MCF 10A (cell line): ENCODE measurements around the gene LEMD3. TPM values are rescaled to one million over a fixed set of nuclear protein-coding genes. Genes with fewer than 3 reads are reported as not detected.

Source experiments
- BruUV-seq: library from RNA; stranded (reverse); fragments of 400-500 nt; replicated peaks from 2 replicates; lab custom pipeline; 2021; lab: Mats Ljungman, UMichigan
- CTCF ChIA-PET: fragments of 300-600 bp; sonication (Branson Sonifier 250); formaldehyde crosslinking; extraction: SDS; loops from one replicate; lab custom pipeline; 2021; ENCODE audit warnings: antibody characterized with exemption, inconsistent platforms; lab: Yijun Ruan, JAX
- POLR2A ChIA-PET: fragments of 300-600, 350-650 bp; sonication (Branson Sonifier 250); formaldehyde crosslinking; extraction: SDS; loops from one replicate; lab custom pipeline; 2020; ENCODE audit warnings: antibody characterized with exemption, inconsistent platforms; lab: Yijun Ruan, JAX
- DNase-seq: peaks from one replicate; pipeline ENCODE4 v3.0.0-alpha.2; 2018; ENCODE audit not compliant: unreplicated experiment
- H3K27ac Mint-ChIP-seq: one replicate; pipeline ENCODE4 v1.8.0; 2022; ENCODE audit warnings: mild to moderate bottlenecking, low read depth, mixed read lengths; ENCODE audit not compliant: unreplicated experiment
- H3K27me3 Mint-ChIP-seq: one replicate; pipeline ENCODE4 v1.8.0; 2022; ENCODE audit warnings: mixed read lengths; ENCODE audit not compliant: insufficient read depth, unreplicated experiment
- H3K36me3 Mint-ChIP-seq: one replicate; pipeline ENCODE4 v1.8.0; 2022; ENCODE audit warnings: mild to moderate bottlenecking, moderate library complexity, mixed read lengths; ENCODE audit not compliant: insufficient read depth, unreplicated experiment
- H3K4me1 Mint-ChIP-seq: one replicate; pipeline ENCODE4 v1.8.0; 2022; ENCODE audit warnings: mixed read lengths; ENCODE audit not compliant: insufficient read depth, unreplicated experiment
- H3K4me3 Mint-ChIP-seq: one replicate; pipeline ENCODE4 v1.8.0; 2022; ENCODE audit warnings: mild to moderate bottlenecking, moderate library complexity, mixed read lengths; ENCODE audit not compliant: unreplicated experiment
- H3K9me3 Mint-ChIP-seq: one replicate; pipeline ENCODE4 v1.8.0; 2022; ENCODE audit warnings: mixed read lengths; ENCODE audit not compliant: unreplicated experiment
- CTCF ChIP-seq: fragments of 200-600 bp; IDR thresholded peaks from one replicate; pipeline ENCODE4 v1.8.0; 2022; ENCODE audit warnings: antibody characterized with exemption, mild to moderate bottlenecking; ENCODE audit not compliant: unreplicated experiment
- intact Hi-C: fragments of 100-400 bp; cut with micrococcal nuclease; formaldehyde crosslinking; loops from 2 replicates; pipeline ENCODE4 v1.14.1; 2022
- total RNA-seq: library from RNA; stranded (reverse); gene quantifications from 2 replicates; pipeline ENCODE4 v1.2.3, GENCODE V29; 2022

Gene LEMD3
- total RNA-seq, 1 experiment from 2014 or later, result 21.8 TPM

GRCh38 chr12:65248656-65249633 lies 79.6 kb downstream of the LEMD3 start:
- no peak overlapping the region for H3K27ac Mint-ChIP-seq
- intact Hi-C loops, result no loop called here
- H3K27me3 Mint-ChIP-seq, result no peaks in the 10 kb centered on the region
- CTCF ChIA-PET, result no interaction called here
- no TSS peak for BruUV-seq
- DNase-seq, result no peak
- no peak for TF ChIP-seq CTCF
- no peak overlapping the region for H3K4me3 Mint-ChIP-seq
- H3K36me3 Mint-ChIP-seq, result peaks cover 47% of the 10 kb centered on the region
- no peaks in the 10 kb centered on the region for H3K4me1 Mint-ChIP-seq
- POLR2A ChIA-PET, result interaction anchor here (1.1 kb wide), 1 partner anchor 21 kb away, joined by 3 read pairs; no protein-coding TSS in a partner anchor
- no peaks in the 10 kb centered on the region for H3K9me3 Mint-ChIP-seq

- Mint-ChIP-seq H3K36me3 (peaks cover 29% of the 10 kb centered on the region), H3K27me3 (no peaks in the 10 kb centered on the region), H3K9me3 (no peaks in the 10 kb centered on the region), H3K4me1 (no peaks in the 10 kb centered on the region), H3K4me3 (no peak overlapping the region), H3K27ac (no peak overlapping the region)
- ChIA-PET POLR2A (interaction anchor here (0.6 kb wide), 1 partner anchor 143 kb away, joined by 3 read pairs; no protein-coding TSS in a partner anchor), CTCF (no interaction called here)
- intact Hi-C loops, result no loop called here
- TF ChIP-seq CTCF, result no peak
- no peak for DNase-seq
- no TSS peak for BruUV-seq
Observed at GRCh38 chr12:65252515-65252914, 83.1 kb downstream of the LEMD3 start.

- Mint-ChIP-seq H3K36me3 (peaks cover 6% of the 10 kb centered on the region), H3K27me3 (no peaks in the 10 kb centered on the region), H3K4me3 (no peak overlapping the region), H3K9me3 (no peaks in the 10 kb centered on the region), H3K27ac (no peak overlapping the region), H3K4me1 (no peaks in the 10 kb centered on the region)
- no peak for TF ChIP-seq CTCF
- POLR2A ChIA-PET, result interaction anchor here (0.7 to 1.1 kb wide), 2 partner anchors 19 to 499 kb away, joined by 3 read pairs; no protein-coding TSS in a partner anchor
- intact Hi-C loops, result no loop called here
- CTCF ChIA-PET, result interaction anchor here (0.7 to 1.1 kb wide), 3 partner anchors 18 to 493 kb away, joined by 3 to 4 read pairs (median 3); no protein-coding TSS in a partner anchor
- DNase-seq, result no peak
- BruUV-seq, result no TSS peak
Observed at GRCh38 chr12:65257986-65258385, 88.6 kb downstream of the LEMD3 start.

GRCh38 chr12:65259501-65259900 lies 90.1 kb downstream of the LEMD3 start:
- Mint-ChIP-seq H3K4me3 (no peak overlapping the region), H3K36me3 (no peaks in the 10 kb centered on the region), H3K9me3 (no peaks in the 10 kb centered on the region), H3K4me1 (no peaks in the 10 kb centered on the region), H3K27ac (no peak overlapping the region), H3K27me3 (no peaks in the 10 kb centered on the region)
- no TSS peak for BruUV-seq
- no peak for DNase-seq
- intact Hi-C loops, result no loop called here
- TF ChIP-seq CTCF, result no peak
- CTCF ChIA-PET, result no interaction called here
- POLR2A ChIA-PET, result no interaction called here
